HG03039 (cell line): ENCODE measurements around the gene GRM8.

Experiments used
- ATAC-seq: cut with Tn5 transposase; IDR thresholded peaks from one replicate; pipeline ENCODE4 v1.9.1; 2021; ENCODE audit warnings: mild to moderate bottlenecking, moderate library complexity; ENCODE audit not compliant: unreplicated experiment

The GRM8 gene

GRCh38 chr7:127035203-127035849 lies 217.4 kb downstream of the GRM8 start:
- no peak for ATAC-seq

GRCh38 chr7:127034186-127034806 lies 218.4 kb downstream of the GRM8 start:
- no peak for ATAC-seq

- no peak for ATAC-seq
Measured at GRCh38 chr7:127029823-127030222, 222.9 kb downstream of the GRM8 start.

GRCh38 chr7:127021857-127022256 lies 230.9 kb downstream of the GRM8 start:
- no peak for ATAC-seq

- no peak for ATAC-seq
Measured at GRCh38 chr7:127021019-127021738, 231.6 kb downstream of the GRM8 start.

- no peak for ATAC-seq
Measured at GRCh38 chr7:127018889-127019288, 233.9 kb downstream of the GRM8 start.

GRCh38 chr7:127017196-127017595 lies 235.5 kb downstream of the GRM8 start:
- no peak for ATAC-seq

- no peak for ATAC-seq
Measured at GRCh38 chr7:127000725-127001124, 252.0 kb downstream of the GRM8 start.

- ATAC-seq: no peak
Measured at GRCh38 chr7:126996659-126997058, 256.1 kb downstream of the GRM8 start.

- no peak for ATAC-seq
Measured at GRCh38 chr7:126993626-126994213, 259.0 kb downstream of the GRM8 start.

GRCh38 chr7:126988022-126988421 lies 264.7 kb downstream of the GRM8 start:
- no peak for ATAC-seq

GRCh38 chr7:126979722-126980121 lies 273.0 kb downstream of the GRM8 start:
- ATAC-seq: no peak

GRCh38 chr7:126978865-126979264 lies 273.9 kb downstream of the GRM8 start:
- ATAC-seq: no peak

GRCh38 chr7:126973066-126973465 lies 279.7 kb downstream of the GRM8 start:
- ATAC-seq: no peak

- no peak for ATAC-seq
Measured at GRCh38 chr7:126972571-126972970, 280.2 kb downstream of the GRM8 start.

- no peak for ATAC-seq
Measured at GRCh38 chr7:126959649-126960048, 293.1 kb downstream of the GRM8 start.

GRCh38 chr7:126958367-126958766 lies 294.4 kb downstream of the GRM8 start:
- ATAC-seq: no peak

- no peak for ATAC-seq
Measured at GRCh38 chr7:126957443-126957842, 295.3 kb downstream of the GRM8 start.

- no peak for ATAC-seq
Measured at GRCh38 chr7:126953461-126953860, 299.3 kb downstream of the GRM8 start.

GRCh38 chr7:126948664-126949063 lies 304.1 kb downstream of the GRM8 start:
- ATAC-seq: no peak

GRCh38 chr7:126940723-126941307 lies 311.9 kb downstream of the GRM8 start:
- ATAC-seq: no peak
